GM12873 (cell line): ENCODE measurements around the gene DSTN.

Experiments used
- TF ChIP-seq, protein P1 (sequence below): IDR thresholded peaks from 2 replicates; pipeline ENCODE4 v1.5.1; 2012; ENCODE audit warnings: low read depth, mild to moderate bottlenecking, moderate library complexity, low read length, control low read depth; ENCODE audit not compliant: insufficient read depth; ENCODE audit errors: missing control alignments

The DSTN gene

DNA sequence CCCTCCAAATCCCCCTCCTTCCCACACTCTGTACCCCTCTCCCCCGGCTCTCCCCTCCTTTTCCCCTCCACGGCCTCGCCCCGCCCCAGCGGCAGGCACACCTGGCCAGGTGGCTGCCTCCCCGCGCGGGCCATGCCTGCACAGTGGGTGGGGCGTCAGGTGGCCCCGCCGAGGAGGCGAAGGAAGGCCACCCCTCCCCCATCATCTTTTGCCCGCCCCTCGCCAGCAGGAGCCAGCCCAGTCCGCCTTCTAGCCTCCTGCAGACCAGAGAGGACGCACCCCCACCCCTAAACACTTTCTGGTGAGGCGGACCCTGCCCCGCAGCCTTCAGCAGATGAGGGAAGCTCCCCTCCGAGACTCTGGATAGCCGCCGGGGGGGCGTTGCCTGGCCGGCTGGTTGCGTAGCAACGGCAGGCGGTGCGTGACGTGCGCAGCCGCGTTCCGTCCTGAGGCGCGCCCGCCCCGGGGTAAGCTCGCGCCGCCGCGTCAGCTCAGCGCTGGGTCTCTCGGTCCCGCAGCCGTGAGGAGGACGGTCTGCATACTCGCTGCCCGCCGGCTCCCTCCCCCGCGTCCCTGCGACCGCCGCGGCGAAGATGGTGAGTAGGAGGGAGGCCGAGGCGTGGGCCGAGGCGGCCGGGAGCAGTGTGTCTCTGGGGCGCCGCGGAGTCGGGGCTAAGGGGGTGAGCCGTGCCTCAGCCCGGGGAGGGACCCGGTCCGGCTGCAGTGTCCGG is at the start of gene DSTN:
Gene DSTN, plus strand, starts transcription at position 460 of the 731 bp plus-strand sequence. Its CDS starts 134 bp downstream, at position 594.
- TF ChIP-seq, protein P1, sequence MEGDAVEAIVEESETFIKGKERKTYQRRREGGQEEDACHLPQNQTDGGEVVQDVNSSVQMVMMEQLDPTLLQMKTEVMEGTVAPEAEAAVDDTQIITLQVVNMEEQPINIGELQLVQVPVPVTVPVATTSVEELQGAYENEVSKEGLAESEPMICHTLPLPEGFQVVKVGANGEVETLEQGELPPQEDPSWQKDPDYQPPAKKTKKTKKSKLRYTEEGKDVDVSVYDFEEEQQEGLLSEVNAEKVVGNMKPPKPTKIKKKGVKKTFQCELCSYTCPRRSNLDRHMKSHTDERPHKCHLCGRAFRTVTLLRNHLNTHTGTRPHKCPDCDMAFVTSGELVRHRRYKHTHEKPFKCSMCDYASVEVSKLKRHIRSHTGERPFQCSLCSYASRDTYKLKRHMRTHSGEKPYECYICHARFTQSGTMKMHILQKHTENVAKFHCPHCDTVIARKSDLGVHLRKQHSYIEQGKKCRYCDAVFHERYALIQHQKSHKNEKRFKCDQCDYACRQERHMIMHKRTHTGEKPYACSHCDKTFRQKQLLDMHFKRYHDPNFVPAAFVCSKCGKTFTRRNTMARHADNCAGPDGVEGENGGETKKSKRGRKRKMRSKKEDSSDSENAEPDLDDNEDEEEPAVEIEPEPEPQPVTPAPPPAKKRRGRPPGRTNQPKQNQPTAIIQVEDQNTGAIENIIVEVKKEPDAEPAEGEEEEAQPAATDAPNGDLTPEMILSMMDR, result no peak

DNA sequence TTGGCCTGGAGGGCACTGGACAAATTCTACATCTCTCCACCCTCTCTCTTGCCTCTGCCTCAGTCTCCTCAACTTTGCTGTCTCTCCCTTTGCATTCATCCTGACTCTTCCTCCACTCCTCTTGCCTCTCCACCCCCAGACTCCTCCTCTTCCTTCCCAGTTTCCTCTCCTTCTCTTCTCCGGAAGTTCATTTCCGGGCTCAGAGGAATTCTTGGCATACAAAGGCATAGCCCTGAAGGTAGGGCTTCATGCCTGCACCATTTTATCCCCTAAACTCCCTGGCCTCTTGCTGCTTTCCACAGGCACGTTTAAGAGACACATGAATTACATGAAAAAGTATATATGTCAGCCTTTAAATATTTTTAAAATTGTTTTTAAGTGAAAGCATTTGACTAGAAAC is 49.3 kb upstream of the DSTN start:
- TF ChIP-seq, protein P1, result no peak

DNA sequence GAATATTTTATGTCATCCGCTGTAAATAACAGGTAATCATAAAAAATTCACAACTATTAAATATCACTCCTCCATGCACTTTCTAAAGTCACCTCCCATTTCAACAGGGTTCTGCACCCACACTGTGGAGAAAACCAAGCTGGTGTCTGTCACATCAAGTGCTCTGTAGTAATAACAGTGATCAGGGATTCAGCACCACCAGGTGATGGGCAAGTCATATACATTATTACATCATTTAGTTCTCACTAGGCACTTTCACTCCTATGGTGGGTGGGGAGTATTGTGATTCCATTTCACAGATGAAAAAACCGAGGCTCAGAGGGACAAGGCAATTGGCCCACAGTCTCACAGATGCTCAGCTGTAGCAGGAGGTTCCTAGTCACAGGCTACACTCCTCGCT is 47.3 kb upstream of the DSTN start:
- TF ChIP-seq, protein P1, result no peak

DNA sequence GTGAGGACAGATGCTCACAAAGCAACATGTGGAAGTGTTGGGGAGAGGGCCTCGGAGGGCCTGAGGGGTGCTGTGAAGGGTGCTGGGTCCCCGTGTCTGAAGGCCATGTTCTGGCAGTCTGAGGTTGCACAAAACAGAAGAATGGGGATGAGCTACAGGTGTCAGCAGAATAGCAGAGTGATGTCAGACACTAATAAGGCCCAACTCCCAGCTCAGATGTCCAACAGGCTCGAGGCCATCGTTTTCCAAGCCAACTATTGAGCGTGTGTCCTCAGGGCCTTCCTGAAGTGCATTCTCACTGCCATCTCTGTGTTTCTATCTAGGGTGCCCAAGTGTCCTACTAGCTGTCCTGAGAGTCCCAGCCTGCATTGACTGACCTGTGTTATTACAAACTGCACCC is 46.5 kb upstream of the DSTN start:
- TF ChIP-seq, protein P1, result no peak

DNA sequence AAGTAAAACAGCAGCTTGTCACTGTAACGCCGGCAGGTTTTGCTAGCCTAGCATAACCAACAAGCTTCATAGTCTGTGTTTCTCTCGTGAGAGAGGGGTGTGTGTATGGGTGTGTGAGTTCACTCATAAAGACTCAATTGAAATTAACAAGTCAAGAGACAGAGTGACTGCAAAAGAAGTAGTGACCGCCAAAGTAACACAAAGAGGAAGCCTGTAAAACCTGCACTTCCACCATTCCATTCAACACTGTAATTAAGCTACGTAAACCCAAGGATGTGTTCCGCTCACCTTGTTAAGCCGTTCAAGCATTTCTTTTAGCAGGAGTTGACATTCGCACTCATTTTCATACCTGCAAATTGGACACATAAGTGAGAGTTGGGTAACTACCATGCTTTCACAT is 45.3 kb upstream of the DSTN start:
- TF ChIP-seq, protein P1, result no peak

DNA sequence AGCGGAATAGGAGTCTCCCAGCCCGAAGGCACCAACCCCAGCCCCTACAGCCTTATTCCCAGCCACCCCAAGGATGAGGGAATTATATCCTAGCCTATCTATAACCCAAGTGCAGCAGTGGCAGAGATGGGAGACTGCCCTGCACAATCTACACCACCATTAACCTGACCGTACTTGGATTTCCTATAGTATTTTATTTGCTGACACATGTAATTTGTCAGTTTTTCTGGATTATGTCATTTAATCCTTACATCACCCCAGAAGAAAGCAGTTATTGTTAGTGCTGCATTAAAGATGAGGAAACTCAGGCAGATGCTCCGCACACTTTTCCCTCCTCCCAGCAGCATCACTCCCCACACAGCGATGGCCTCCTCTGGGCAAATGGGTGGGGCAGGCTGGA is 44.7 kb upstream of the DSTN start:
- TF ChIP-seq, protein P1, result no peak

DNA sequence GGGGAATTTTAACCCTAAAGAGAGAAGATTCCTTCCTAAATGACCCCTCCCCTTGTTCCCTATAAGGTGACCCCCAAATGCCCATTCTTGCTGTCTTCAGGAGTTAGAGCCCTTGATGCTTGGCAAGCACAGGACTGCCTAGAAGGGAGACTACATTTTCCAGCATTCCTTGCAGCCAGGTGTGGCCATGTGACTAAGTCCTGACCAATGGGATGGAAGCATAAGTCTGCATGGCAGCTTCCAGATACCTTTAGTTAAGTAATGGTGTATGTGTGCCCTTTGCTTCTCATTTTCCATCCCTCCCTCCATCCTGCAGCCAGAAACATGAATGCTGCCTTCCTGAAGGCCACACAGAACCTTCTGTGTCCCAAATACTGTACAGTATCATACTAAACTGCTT is 44.2 kb upstream of the DSTN start:
- TF ChIP-seq, protein P1, result no peak
